Thyroid gland (tissue), 4 donors: ENCODE results near the gene TRABD2B. TPM values are rescaled to one million over a fixed set of nuclear protein-coding genes. Genes with fewer than 3 reads are reported as not detected.

Source experiments
- DNase-seq, 2 donors: peaks; one replicate each; pipeline ENCODE4 v3.0.0-alpha.2; 2019
- H3K27ac ChIP-seq, 3 donors: fragments of 200-600 bp; sonication (generic); 1 replicate in 2 of 3; 2 replicates in 1 of 3; pipeline ENCODE4 v1.5.1; 2016 to 2019; ENCODE audit warnings: mild to moderate bottlenecking in 1 of 3, moderate library complexity in 1 of 3
- H3K27me3 ChIP-seq: fragments of 200-600 bp; sonication (generic); one replicate; pipeline ENCODE4 v1.5.1; 2019
- H3K36me3 ChIP-seq, 2 donors: fragments of 200-600 bp; sonication (generic); one replicate each; pipeline ENCODE4 v1.5.1; 2016 to 2019
- H3K4me1 ChIP-seq, 2 donors: fragments of 200-600 bp; sonication (generic); one replicate each; pipeline ENCODE4 v1.5.1; 2017 to 2019
- H3K4me3 ChIP-seq, 3 donors: fragments of 200-600 bp; sonication (generic); replicated peaks in 1 of 3; 1 replicate in 2 of 3; 2 replicates in 1 of 3; pipeline ENCODE4 v1.5.1; 2016; ENCODE audit warnings: mild to moderate bottlenecking in 1 of 3
- H3K9me3 ChIP-seq: fragments of 200-600 bp; sonication (generic); one replicate; pipeline ENCODE4 v1.5.1; 2017
- CTCF ChIP-seq, 6 experiments: fragments of 200-600 bp in 3 of 6; fragments of 450-650 bp in 3 of 6; sonication (generic) in 3 of 6; IDR thresholded peaks; one replicate each; pipeline ENCODE4 v1.5.1; 2016 to 2019; ENCODE audit warnings: antibody characterized with exemption in 6 of 6, mild to moderate bottlenecking in 2 of 6, inconsistent platforms in 1 of 6, moderate library complexity in 1 of 6
- POLR2A ChIP-seq, 2 donors: fragments of 450-650 bp; IDR thresholded peaks; one replicate each; pipeline ENCODE4 v1.6.1; 2017; ENCODE audit warnings: antibody characterized with exemption in 2 of 2, mild to moderate bottlenecking in 2 of 2, moderate library complexity in 1 of 2
- WGBS, 2 donors: methylation state at CpG; one replicate each; pipeline ENCODE4 v1.1.5; 2017; 5-methylcytosine and 5-hydroxymethylcytosine counted together
- intact Hi-C: fragments of 100-400 bp; cut with DNase I; formaldehyde crosslinking; loops from one replicate; pipeline ENCODE4 v1.15.1; 2023
- total RNA-seq, 4 donors: library from RNA; depleted of rRNA; stranded (reverse); fragments of >200 nt; gene quantifications; one replicate each; pipeline ENCODE4 v1.2.3, GENCODE V29; 2016

The TRABD2B gene
- total RNA-seq, 4 donors from 2014 or later, result 0.34 to 1.1 (median 0.63) TPM

DNA sequence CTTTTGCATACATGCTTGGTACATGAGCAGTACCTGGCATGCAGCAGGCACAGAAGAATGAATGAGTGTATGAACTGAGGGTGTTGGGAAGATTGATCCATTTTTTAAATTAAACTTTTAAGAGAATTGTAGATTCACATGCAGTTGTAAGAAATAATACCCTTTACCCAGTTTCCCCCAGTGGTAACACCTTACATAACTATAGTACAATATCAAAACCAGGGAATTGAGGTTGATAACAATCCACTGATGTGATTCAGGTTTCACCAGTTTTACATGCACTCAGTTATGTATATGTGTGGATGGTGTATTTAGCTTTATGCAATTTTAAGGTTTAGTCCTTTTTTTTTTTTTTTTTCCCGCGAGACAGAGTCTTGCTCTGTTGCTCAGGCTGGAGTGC, 20.5 kb downstream of the TRABD2B start:
- intact Hi-C loops, result no loop called here
- no peak for DNase-seq
- no peaks in the 10 kb centered on the region for H3K36me3 ChIP-seq
- no peak overlapping the region for H3K4me3 ChIP-seq
- no peaks in the 10 kb centered on the region for H3K4me1 ChIP-seq
- H3K9me3 ChIP-seq, result no peaks in the 10 kb centered on the region
- no peaks in the 10 kb centered on the region for H3K27me3 ChIP-seq
- TF ChIP-seq CTCF (IDR thresholded peaks at IDR 0.05), result no peak
- WGBS, 2 donors, result 86 to 91% methylated on average over 2 of the region's 2 CpGs
- no peak overlapping the region for H3K27ac ChIP-seq

- WGBS, 2 donors, result 79 to 95% methylated on average over 3 of the region's 3 CpGs
- H3K4me3 ChIP-seq, result no peak overlapping the region
- no peaks in the 10 kb centered on the region for H3K36me3 ChIP-seq
- TF ChIP-seq POLR2A (IDR thresholded peaks at IDR 0.05) (no peak), CTCF (IDR thresholded peaks at IDR 0.05) (no peak)
- intact Hi-C loops, result no loop called here
- DNase-seq, result no peak
- H3K9me3 ChIP-seq, result no peaks in the 10 kb centered on the region
- no peaks in the 10 kb centered on the region for H3K4me1 ChIP-seq
- no peaks in the 10 kb centered on the region for H3K27me3 ChIP-seq
- H3K27ac ChIP-seq, result no peak overlapping the region
Observed at GRCh38 chr1:47976267-47976666, 20.9 kb downstream of the TRABD2B start.

- H3K27ac ChIP-seq, result no peak overlapping the region
- H3K36me3 ChIP-seq, result no peaks in the 10 kb centered on the region
- H3K27me3 ChIP-seq, result no peaks in the 10 kb centered on the region
- H3K4me3 ChIP-seq, result no peak overlapping the region
- H3K9me3 ChIP-seq, result no peaks in the 10 kb centered on the region
- no peaks in the 10 kb centered on the region for H3K4me1 ChIP-seq
- TF ChIP-seq CTCF (IDR thresholded peaks at IDR 0.05) (no peak), POLR2A (IDR thresholded peaks at IDR 0.05) (no peak)
- WGBS, 2 donors, result 82 to 94% methylated on average over 3 of the region's 3 CpGs
- DNase-seq, result no peak
- intact Hi-C loops, result no loop called here
Observed at GRCh38 chr1:47975302-47975921, 21.8 kb downstream of the TRABD2B start.

GRCh38 chr1:47972864-47973432, 24.2 kb downstream of the TRABD2B start:
- Histone ChIP-seq H3K27ac (no peak overlapping the region), H3K9me3 (no peaks in the 10 kb centered on the region), H3K36me3 (no peaks in the 10 kb centered on the region), H3K4me3 (no peak overlapping the region), H3K27me3 (no peaks in the 10 kb centered on the region), H3K4me1 (no peaks in the 10 kb centered on the region)
- WGBS, 2 donors, result 76 to 80% methylated on average over 4 of the region's 4 CpGs
- DNase-seq, result no peak
- intact Hi-C loops, result no loop called here
- no peak for TF ChIP-seq POLR2A (IDR thresholded peaks at IDR 0.05)
- TF ChIP-seq CTCF (IDR thresholded peaks at IDR 0.05), result no peak

GRCh38 chr1:47971385-47972160, 25.6 kb downstream of the TRABD2B start:
- Histone ChIP-seq H3K36me3 (no peaks in the 10 kb centered on the region), H3K4me1 (no peaks in the 10 kb centered on the region), H3K4me3 (no peak overlapping the region), H3K9me3 (no peaks in the 10 kb centered on the region), H3K27me3 (no peaks in the 10 kb centered on the region), H3K27ac (no peak overlapping the region)
- intact Hi-C loops, result no loop called here
- TF ChIP-seq CTCF (IDR thresholded peaks at IDR 0.05) (no peak), POLR2A (IDR thresholded peaks at IDR 0.05) (no peak)
- DNase-seq, result no peak
- WGBS, 2 donors, result 92 to 94% methylated on average over 2 of the region's 2 CpGs
